Osteocyte (in vitro differentiated cells): ENCODE measurements around the gene FAM20C. TPM values are rescaled to one million over a fixed set of nuclear protein-coding genes. Genes with fewer than 3 reads are reported as not detected.

Experiments
- DNase-seq: peaks from one replicate; pipeline ENCODE4 v3.0.0; 2021; ENCODE audit warnings: mixed read lengths; ENCODE audit not compliant: unreplicated experiment; ENCODE audit errors: extremely low spot score
- H3K27ac Mint-ChIP-seq: one replicate; pipeline ENCODE4 v1.8.0; 2021; ENCODE audit warnings: mild to moderate bottlenecking, mixed read lengths; ENCODE audit not compliant: unreplicated experiment
- H3K27me3 Mint-ChIP-seq: one replicate; pipeline ENCODE4 v1.8.0; 2021; ENCODE audit warnings: mixed read lengths; ENCODE audit not compliant: unreplicated experiment
- H3K36me3 Mint-ChIP-seq: one replicate; pipeline ENCODE4 v1.8.0; 2021; ENCODE audit warnings: mixed read lengths; ENCODE audit not compliant: unreplicated experiment
- H3K4me1 Mint-ChIP-seq: one replicate; pipeline ENCODE4 v1.8.0; 2021; ENCODE audit warnings: mixed read lengths; ENCODE audit not compliant: unreplicated experiment
- H3K4me3 Mint-ChIP-seq: one replicate; pipeline ENCODE4 v1.8.0; 2021; ENCODE audit warnings: mild to moderate bottlenecking, moderate library complexity, mixed read lengths; ENCODE audit not compliant: unreplicated experiment
- H3K9me3 Mint-ChIP-seq: one replicate; pipeline ENCODE4 v1.8.0; 2021; ENCODE audit warnings: mixed read lengths; ENCODE audit not compliant: unreplicated experiment
- CTCF ChIP-seq: fragments of 200-600 bp; sonication (generic); IDR thresholded peaks from 2 replicates; pipeline ENCODE4 v1.5.0; 2021; ENCODE audit warnings: antibody characterized with exemption, mild to moderate bottlenecking, moderate library complexity
- total RNA-seq: library from RNA; stranded (reverse); gene quantifications from 2 replicates; pipeline ENCODE4 v1.2.1, GENCODE V29; 2021

FAM20C gene
- total RNA-seq, 1 donor from 2014 or later, result 143 TPM

GRCh38 chr7:276230-276835 lies 84.0 kb downstream of the FAM20C start:
- peaks cover 4% of the 10 kb centered on the region for H3K4me1 Mint-ChIP-seq
- no peak overlapping the region for H3K4me3 Mint-ChIP-seq
- TF ChIP-seq CTCF, result no peak
- peaks cover 8% of the 10 kb centered on the region for H3K9me3 Mint-ChIP-seq
- no peak for DNase-seq
- peaks cover 3% of the 10 kb centered on the region for H3K36me3 Mint-ChIP-seq
- peaks cover 34% of the 10 kb centered on the region for H3K27me3 Mint-ChIP-seq
- no peak overlapping the region for H3K27ac Mint-ChIP-seq

GRCh38 chr7:277228-277627 lies 84.9 kb downstream of the FAM20C start:
- Mint-ChIP-seq H3K27me3 (peaks cover 38% of the 10 kb centered on the region), H3K4me1 (no peaks in the 10 kb centered on the region), H3K4me3 (no peak overlapping the region), H3K36me3 (peaks cover 3% of the 10 kb centered on the region), H3K9me3 (peaks cover 8% of the 10 kb centered on the region), H3K27ac (no peak overlapping the region)
- TF ChIP-seq CTCF, result no peak
- no peak for DNase-seq

- peaks cover 6% of the 10 kb centered on the region for H3K9me3 Mint-ChIP-seq
- DNase-seq, result no peak
- TF ChIP-seq CTCF, result no peak
- no peak overlapping the region for H3K4me3 Mint-ChIP-seq
- H3K4me1 Mint-ChIP-seq, result no peaks in the 10 kb centered on the region
- H3K27me3 Mint-ChIP-seq, result peaks cover 35% of the 10 kb centered on the region
- H3K36me3 Mint-ChIP-seq, result peaks cover 2% of the 10 kb centered on the region
- H3K27ac Mint-ChIP-seq, result no peak overlapping the region
These were observed 85.7 kb downstream of the FAM20C start for GRCh38 chr7:278081-278480.

- Mint-ChIP-seq H3K27me3 (peaks cover 38% of the 10 kb centered on the region), H3K27ac (no peak overlapping the region), H3K4me1 (no peaks in the 10 kb centered on the region), H3K4me3 (no peak overlapping the region), H3K9me3 (no peaks in the 10 kb centered on the region), H3K36me3 (no peaks in the 10 kb centered on the region)
- no peak for TF ChIP-seq CTCF
- DNase-seq, result no peak
These were observed 87.5 kb downstream of the FAM20C start for GRCh38 chr7:279821-280220.

GRCh38 chr7:280461-280860 lies 88.1 kb downstream of the FAM20C start:
- TF ChIP-seq CTCF, result no peak
- peaks cover 37% of the 10 kb centered on the region for H3K27me3 Mint-ChIP-seq
- H3K27ac Mint-ChIP-seq, result no peak overlapping the region
- H3K4me1 Mint-ChIP-seq, result no peaks in the 10 kb centered on the region
- no peak for DNase-seq
- no peaks in the 10 kb centered on the region for H3K9me3 Mint-ChIP-seq
- H3K36me3 Mint-ChIP-seq, result no peaks in the 10 kb centered on the region
- no peak overlapping the region for H3K4me3 Mint-ChIP-seq
